ENCODE results near the gene LCN9. TPM values are rescaled to one million over a fixed set of nuclear protein-coding genes. Genes with fewer than 3 reads are reported as not detected.
"Not testable (repeated sequence)": the region's sequence is repeated elsewhere in the genome, so short reads cannot be mapped to it uniquely, and the experiment has no call there.

Gene LCN9
- total and polyA plus RNA-seq, 12 donors: not detected

GRCh38 chr9:135669616-135670285, 6.6 kb downstream of the LCN9 start:
- WGBS, 4 donors: 80 to 96% (median 89%) methylated on average over 4 to 9 of the region's 9 CpGs; no CpG with 5 or more reads in 1 of the 4 donors
- H3K9me3 ChIP-seq (replicated peaks in 1 of 3): no peaks in the 10 kb centered on the region
- TF ChIP-seq CTCF (IDR thresholded peaks at IDR 0.05) (no peak), POLR2A (IDR thresholded peaks at IDR 0.05) (no peak)
- H3K4me3 ChIP-seq: no peak overlapping the region
- H3K27me3 ChIP-seq: no peaks in the 10 kb centered on the region
- intact Hi-C loops (cut with DNase I): no loop called here
- DNase-seq: no peak
- H3K36me3 ChIP-seq (replicated peaks in 1 of 2): no peaks in the 10 kb centered on the region
- H3K27ac ChIP-seq: no peak overlapping the region
- H3K4me1 ChIP-seq (replicated peaks in 1 of 2): no peaks in the 10 kb centered on the region

GRCh38 chr9:135670721-135671590, 7.8 kb downstream of the LCN9 start:
- no peak overlapping the region for H3K27ac ChIP-seq
- no peaks in the 10 kb centered on the region for H3K36me3 ChIP-seq (replicated peaks in 1 of 2)
- TF ChIP-seq CTCF (IDR thresholded peaks at IDR 0.05) (no peak), POLR2A (IDR thresholded peaks at IDR 0.05) (no peak)
- no peaks in the 10 kb centered on the region for H3K27me3 ChIP-seq
- no peak overlapping the region for H3K4me3 ChIP-seq
- DNase-seq: no peak
- no peaks in the 10 kb centered on the region for H3K9me3 ChIP-seq (replicated peaks in 1 of 3)
- WGBS, 4 donors: 73 to 86% (median 85%) methylated on average over 17 to 41 of the region's 41 CpGs; no CpG with 5 or more reads in 1 of the 4 donors
- H3K4me1 ChIP-seq (replicated peaks in 1 of 2): no peaks in the 10 kb centered on the region
- intact Hi-C loops (cut with DNase I): no loop called here

- no peaks in the 10 kb centered on the region for H3K27me3 ChIP-seq
- no peak for DNase-seq
- no peaks in the 10 kb centered on the region for H3K9me3 ChIP-seq (replicated peaks in 1 of 3)
- intact Hi-C loops (cut with DNase I): no loop called here
- no peak overlapping the region for H3K27ac ChIP-seq
- no peaks in the 10 kb centered on the region for H3K36me3 ChIP-seq (replicated peaks in 1 of 2)
- TF ChIP-seq CTCF (IDR thresholded peaks at IDR 0.05): no peak
- TF ChIP-seq POLR2A (IDR thresholded peaks at IDR 0.05): no peak
- H3K4me1 ChIP-seq (replicated peaks in 1 of 2): no peaks in the 10 kb centered on the region
- no peak overlapping the region for H3K4me3 ChIP-seq
- 50 to 58% (median 52%) methylated on average over 8 to 17 of the region's 17 CpGs for WGBS, 4 donors
These were observed 8.5 kb downstream of the LCN9 start for GRCh38 chr9:135671591-135672041.

- H3K36me3 ChIP-seq (replicated peaks in 1 of 2); H3K4me3 ChIP-seq; H3K9me3 ChIP-seq (replicated peaks in 1 of 3); H3K27me3 ChIP-seq; intact Hi-C loops (cut with DNase I); H3K4me1 ChIP-seq (replicated peaks in 1 of 2); DNase-seq; H3K27ac ChIP-seq: not testable (repeated sequence)
- WGBS, 4 donors: 81 to 85% (median 84%) methylated on average over 7 of the region's 7 CpGs
These were observed 9.7 kb downstream of the LCN9 start for GRCh38 chr9:135672786-135673185.

Data from adrenal gland (tissue), 12 donors.